DND-41 (cell line): Measurements from ENCODE around the gene MINDY4.

Source experiments
- CTCF ChIP-seq: IDR thresholded peaks from 2 replicates; pipeline ENCODE4 v1.5.1; 2012; ENCODE audit warnings: borderline replicate concordance, low read length, moderate library complexity, mild to moderate bottlenecking; ENCODE audit not compliant: poor library complexity, severe bottlenecking; ENCODE audit errors: extremely low read depth
- EZH2 ChIP-seq: IDR thresholded peaks from 3 replicates; pipeline ENCODE4 v1.6.1; 2012; ENCODE audit warnings: borderline replicate concordance, low read depth, mild to moderate bottlenecking, moderate library complexity, low read length, inconsistent platforms; ENCODE audit not compliant: severe bottlenecking

- TF ChIP-seq CTCF (no peak), EZH2 (no peak)
These were observed 41.6 kb upstream of the MINDY4 start for GRCh38 chr7:30729642-30730041.
